Esophagus squamous epithelium (tissue), 4 donors: ENCODE data around the gene DNTTIP2.

Experiments
- POLR2A ChIP-seq, 4 donors: fragments of 450-650 bp; IDR thresholded peaks; one replicate each; pipeline ENCODE4 v1.6.1; 2017; ENCODE audit warnings: antibody characterized with exemption in 4 of 4, mild to moderate bottlenecking in 4 of 4, moderate library complexity in 3 of 4
- TF ChIP-seq, protein P1 (sequence below), 6 experiments: fragments of 450-650 bp in 4 of 6; fragments of 200-600 bp in 2 of 6; sonication (generic) in 2 of 6; IDR thresholded peaks; one replicate each; pipeline ENCODE4 v1.5.1; 2016 to 2019; ENCODE audit warnings: antibody characterized with exemption in 6 of 6, mild to moderate bottlenecking in 4 of 6, moderate library complexity in 4 of 6

GRCh38 chr1:93837961-93838360 lies 41.0 kb downstream of the DNTTIP2 start:
- TF ChIP-seq, protein P1, sequence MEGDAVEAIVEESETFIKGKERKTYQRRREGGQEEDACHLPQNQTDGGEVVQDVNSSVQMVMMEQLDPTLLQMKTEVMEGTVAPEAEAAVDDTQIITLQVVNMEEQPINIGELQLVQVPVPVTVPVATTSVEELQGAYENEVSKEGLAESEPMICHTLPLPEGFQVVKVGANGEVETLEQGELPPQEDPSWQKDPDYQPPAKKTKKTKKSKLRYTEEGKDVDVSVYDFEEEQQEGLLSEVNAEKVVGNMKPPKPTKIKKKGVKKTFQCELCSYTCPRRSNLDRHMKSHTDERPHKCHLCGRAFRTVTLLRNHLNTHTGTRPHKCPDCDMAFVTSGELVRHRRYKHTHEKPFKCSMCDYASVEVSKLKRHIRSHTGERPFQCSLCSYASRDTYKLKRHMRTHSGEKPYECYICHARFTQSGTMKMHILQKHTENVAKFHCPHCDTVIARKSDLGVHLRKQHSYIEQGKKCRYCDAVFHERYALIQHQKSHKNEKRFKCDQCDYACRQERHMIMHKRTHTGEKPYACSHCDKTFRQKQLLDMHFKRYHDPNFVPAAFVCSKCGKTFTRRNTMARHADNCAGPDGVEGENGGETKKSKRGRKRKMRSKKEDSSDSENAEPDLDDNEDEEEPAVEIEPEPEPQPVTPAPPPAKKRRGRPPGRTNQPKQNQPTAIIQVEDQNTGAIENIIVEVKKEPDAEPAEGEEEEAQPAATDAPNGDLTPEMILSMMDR (IDR thresholded peaks at IDR 0.05): no peak
- TF ChIP-seq POLR2A (IDR thresholded peaks at IDR 0.05): no peak
